GM19240 (cell line): ENCODE data around the gene ABCC4.
"Not testable (repeated sequence)": the region's sequence is repeated elsewhere in the genome, so short reads cannot be mapped to it uniquely, and the experiment has no call there.

Source experiments
- DNase-seq: peaks from one replicate; pipeline ENCODE4 v3.0.0; 2011; ENCODE audit warnings: low spot score; ENCODE audit not compliant: insufficient read length

Gene ABCC4

GRCh38 chr13:95201814-95202651 lies 99.2 kb downstream of the ABCC4 start:
- no peak for DNase-seq

GRCh38 chr13:95200386-95200957 lies 100.8 kb downstream of the ABCC4 start:
- not testable (repeated sequence) for DNase-seq

- DNase-seq = no peak
These were observed 101.4 kb downstream of the ABCC4 start for GRCh38 chr13:95199896-95200295.

- DNase-seq = not testable (repeated sequence)
These were observed 102.6 kb downstream of the ABCC4 start for GRCh38 chr13:95198606-95199005.

- DNase-seq = no peak
These were observed 103.7 kb downstream of the ABCC4 start for GRCh38 chr13:95197548-95197947.

- no peak for DNase-seq
These were observed 106.1 kb downstream of the ABCC4 start for GRCh38 chr13:95195146-95195545.

- no peak for DNase-seq
These were observed 107.6 kb downstream of the ABCC4 start for GRCh38 chr13:95193509-95194230.

GRCh38 chr13:95192998-95193397 lies 108.3 kb downstream of the ABCC4 start:
- DNase-seq = no peak

- not testable (repeated sequence) for DNase-seq
These were observed 108.7 kb downstream of the ABCC4 start for GRCh38 chr13:95192564-95192945.

- peak; percentile 41 for DNase-seq
These were observed 109.3 kb downstream of the ABCC4 start for GRCh38 chr13:95191821-95192563.

GRCh38 chr13:95188128-95188527 lies 113.1 kb downstream of the ABCC4 start:
- DNase-seq = no peak

- DNase-seq = no peak
These were observed 115.4 kb downstream of the ABCC4 start for GRCh38 chr13:95185851-95186250.

- no peak for DNase-seq
These were observed 115.9 kb downstream of the ABCC4 start for GRCh38 chr13:95185311-95185710.

- DNase-seq = no peak
These were observed 116.9 kb downstream of the ABCC4 start for GRCh38 chr13:95184317-95184716.

- DNase-seq = no peak
These were observed 118.5 kb downstream of the ABCC4 start for GRCh38 chr13:95182570-95183265.

GRCh38 chr13:95181586-95181985 lies 119.7 kb downstream of the ABCC4 start:
- DNase-seq = no peak

- no peak for DNase-seq
These were observed 120.6 kb downstream of the ABCC4 start for GRCh38 chr13:95180513-95181245.

GRCh38 chr13:95176611-95177259 lies 124.5 kb downstream of the ABCC4 start:
- no peak for DNase-seq

- DNase-seq = no peak
These were observed 126.7 kb downstream of the ABCC4 start for GRCh38 chr13:95174517-95174916.

GRCh38 chr13:95168191-95168590 lies 133.1 kb downstream of the ABCC4 start:
- DNase-seq = no peak
